GM12801 (cell line): ENCODE data around the gene CD36.

Experiments
- TF ChIP-seq, protein P1 (sequence below): IDR thresholded peaks from one replicate; pipeline ENCODE4 v1.5.1; 2011; ENCODE audit warnings: control low read depth; ENCODE audit not compliant: insufficient read length; ENCODE audit errors: extremely low read depth

Gene CD36

DNA sequence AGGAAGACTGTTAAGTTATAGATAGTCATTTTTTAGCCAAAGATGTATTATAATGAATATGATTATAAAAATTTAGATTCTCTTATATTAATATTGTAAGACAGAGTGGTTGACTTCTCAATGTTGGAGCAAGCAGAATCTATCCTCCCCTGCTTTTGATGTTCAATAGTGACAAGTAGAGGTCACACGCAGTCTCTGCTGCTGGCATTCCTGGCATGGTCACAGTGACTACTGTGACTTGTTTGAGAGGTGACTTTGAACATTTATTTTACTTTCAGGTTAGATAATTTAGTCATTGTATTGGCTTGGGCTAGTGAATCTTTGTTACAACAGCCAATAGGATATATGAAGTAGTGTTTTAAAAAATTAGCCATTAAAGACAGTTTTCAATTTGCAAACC is 13.7 kb upstream of the CD36 start:
- TF ChIP-seq, protein P1, sequence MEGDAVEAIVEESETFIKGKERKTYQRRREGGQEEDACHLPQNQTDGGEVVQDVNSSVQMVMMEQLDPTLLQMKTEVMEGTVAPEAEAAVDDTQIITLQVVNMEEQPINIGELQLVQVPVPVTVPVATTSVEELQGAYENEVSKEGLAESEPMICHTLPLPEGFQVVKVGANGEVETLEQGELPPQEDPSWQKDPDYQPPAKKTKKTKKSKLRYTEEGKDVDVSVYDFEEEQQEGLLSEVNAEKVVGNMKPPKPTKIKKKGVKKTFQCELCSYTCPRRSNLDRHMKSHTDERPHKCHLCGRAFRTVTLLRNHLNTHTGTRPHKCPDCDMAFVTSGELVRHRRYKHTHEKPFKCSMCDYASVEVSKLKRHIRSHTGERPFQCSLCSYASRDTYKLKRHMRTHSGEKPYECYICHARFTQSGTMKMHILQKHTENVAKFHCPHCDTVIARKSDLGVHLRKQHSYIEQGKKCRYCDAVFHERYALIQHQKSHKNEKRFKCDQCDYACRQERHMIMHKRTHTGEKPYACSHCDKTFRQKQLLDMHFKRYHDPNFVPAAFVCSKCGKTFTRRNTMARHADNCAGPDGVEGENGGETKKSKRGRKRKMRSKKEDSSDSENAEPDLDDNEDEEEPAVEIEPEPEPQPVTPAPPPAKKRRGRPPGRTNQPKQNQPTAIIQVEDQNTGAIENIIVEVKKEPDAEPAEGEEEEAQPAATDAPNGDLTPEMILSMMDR = no peak

DNA sequence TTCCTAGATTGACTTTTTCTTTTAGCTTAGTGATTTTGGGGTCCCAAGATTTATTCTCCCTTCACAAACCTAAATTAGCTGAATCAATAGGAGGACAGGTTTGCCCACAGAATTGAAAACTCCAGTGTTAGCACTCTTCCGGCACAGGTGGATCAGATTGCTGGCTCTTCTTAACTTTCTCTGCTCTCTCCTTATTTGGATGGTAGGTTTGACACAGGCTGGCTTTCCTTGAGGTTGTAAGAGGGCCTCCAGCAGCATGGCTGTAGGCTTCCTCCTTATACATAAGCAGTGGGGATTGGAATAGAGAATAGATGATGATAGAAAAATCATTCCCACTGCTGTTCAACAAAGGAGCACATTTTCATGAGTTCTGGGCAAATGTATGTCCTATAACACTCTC is 9.4 kb upstream of the CD36 start:
- TF ChIP-seq, protein P1 = no peak

DNA sequence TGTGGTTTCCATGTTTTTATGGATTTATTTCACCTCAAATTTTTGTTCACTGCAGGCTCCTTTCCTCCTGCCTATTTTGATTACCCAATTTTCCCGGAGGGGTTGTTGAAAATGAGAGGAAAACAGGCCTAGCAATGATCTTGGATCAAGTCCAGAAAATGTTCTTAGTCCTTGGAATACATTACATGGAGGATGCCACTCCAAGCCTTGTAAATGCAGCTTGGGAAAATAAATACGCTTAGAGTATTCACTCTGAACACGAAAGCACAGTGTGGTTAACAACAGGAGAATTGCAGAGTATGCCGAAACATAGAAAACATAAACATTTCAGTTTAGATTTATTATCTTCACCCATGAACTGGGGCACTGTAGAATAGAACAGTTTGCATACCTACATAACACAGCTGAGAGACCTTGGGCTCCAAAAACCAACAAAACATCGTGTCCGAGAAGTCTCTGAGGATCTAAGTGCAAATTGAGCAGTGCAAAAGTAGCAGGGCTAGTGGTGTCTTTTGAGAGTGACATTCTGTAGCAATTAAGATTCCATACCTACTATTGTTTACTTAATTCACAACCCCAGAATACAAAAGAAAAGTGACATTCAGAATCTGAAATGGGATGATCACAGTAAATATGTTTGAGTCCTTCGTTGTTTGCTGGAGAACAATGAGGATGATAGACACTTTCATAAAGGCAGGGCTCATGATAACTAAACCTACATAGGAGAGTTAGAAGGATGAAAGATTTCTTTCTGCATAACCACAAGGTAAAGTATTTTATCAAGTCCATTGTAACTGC is 7.6 kb upstream of the CD36 start:
- TF ChIP-seq, protein P1 = no peak

DNA sequence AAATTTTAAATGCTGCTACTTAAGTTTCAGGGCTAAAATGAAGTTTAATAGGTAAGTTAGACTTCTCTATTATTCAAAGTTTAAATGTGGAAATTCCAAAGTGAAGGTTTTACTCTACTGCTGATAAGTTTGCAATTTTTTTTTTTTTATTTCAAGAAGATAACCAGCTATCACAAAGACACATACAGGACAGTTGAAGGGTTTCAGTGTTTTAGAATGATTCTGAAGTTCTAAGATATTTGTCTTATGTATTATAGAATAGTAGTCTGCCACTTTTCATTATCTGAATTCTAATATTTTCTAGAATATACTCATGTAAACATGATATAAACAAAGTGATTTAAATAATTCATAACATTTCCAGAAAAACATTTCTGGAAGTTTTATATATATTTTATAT is 7.0 kb upstream of the CD36 start:
- TF ChIP-seq, protein P1 = no peak

DNA sequence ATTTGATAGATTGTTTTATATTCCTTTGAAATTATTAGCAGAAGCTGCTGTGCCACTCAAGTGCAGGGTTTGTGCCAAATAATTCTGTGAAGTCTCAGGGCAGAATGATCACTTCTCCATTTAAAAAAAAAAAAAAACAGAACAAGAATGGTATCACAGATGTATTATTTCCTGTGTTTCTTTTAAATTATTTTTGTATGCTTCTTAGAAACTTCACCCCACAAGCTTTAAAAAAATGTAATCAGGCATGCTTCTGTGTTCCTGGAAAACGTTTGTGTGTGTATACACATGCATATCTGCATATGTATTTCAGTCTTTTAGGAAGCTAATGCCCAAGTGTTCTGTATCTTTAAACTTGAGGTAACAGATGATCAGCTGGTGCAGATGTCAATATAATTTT is 6.3 kb upstream of the CD36 start:
- TF ChIP-seq, protein P1 = no peak

DNA sequence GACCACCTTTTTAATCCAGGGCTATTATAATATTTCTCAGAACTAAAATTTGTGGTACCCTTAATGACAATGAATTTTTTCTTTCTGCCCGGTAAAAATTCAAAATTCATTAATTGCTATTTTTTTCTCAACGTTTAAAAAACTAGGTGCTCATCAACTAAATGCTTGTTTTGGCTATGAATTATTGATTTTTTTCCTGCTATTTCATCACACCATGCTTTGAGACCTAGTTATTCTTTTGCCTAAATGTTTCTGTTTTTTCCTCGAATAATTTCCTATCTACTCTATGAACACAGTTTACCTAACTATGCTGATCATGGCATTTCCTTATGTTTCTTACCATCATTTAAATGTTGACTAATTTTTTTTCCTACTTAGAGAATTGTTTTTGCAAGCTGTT is 5.6 kb upstream of the CD36 start:
- TF ChIP-seq, protein P1 = no peak

DNA sequence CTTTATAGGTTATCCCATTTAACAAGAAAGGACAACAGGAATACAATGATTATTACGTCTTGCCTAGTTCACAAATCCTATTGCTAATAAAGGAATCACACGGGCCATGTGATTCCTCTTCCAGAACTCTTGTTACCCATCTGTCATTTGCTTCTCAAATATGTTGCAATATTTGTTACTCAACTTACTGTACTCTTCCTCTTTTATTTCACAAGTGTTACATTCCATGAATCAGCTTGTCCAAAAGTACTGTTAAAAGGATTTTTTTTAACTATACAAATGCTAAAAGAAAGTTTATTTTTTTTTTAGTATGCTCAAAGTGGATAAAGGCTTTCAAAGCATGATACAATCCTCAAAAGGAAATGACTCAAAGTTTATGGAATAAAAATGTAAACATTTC is 3.9 kb upstream of the CD36 start:
- TF ChIP-seq, protein P1 = no peak
